GM23248 (cell line): ENCODE results near the gene LARP6.

Experiments used
- EZH2 ChIP-seq: fragments of 200-600 bp; sonication (generic); IDR thresholded peaks from 2 replicates; pipeline ENCODE4 v1.6.1; 2018; ENCODE audit warnings: antibody characterized with exemption, mild to moderate bottlenecking; ENCODE audit not compliant: insufficient read depth, poor library complexity, severe bottlenecking
- EZH2phosphoT487 ChIP-seq: fragments of 200-600 bp; sonication (generic); IDR thresholded peaks from 2 replicates; pipeline ENCODE4 v1.6.1; 2018; ENCODE audit warnings: antibody characterized with exemption, moderate library complexity, mild to moderate bottlenecking, low read depth; ENCODE audit not compliant: insufficient read depth

- TF ChIP-seq EZH2 (no peak), EZH2phosphoT487 (no peak)
These were observed 25.4 kb upstream of the LARP6 start for GRCh38 chr15:70879401-70879800.
